SK-N-SH (cell line): Measurements from ENCODE around the gene WHRN.

ENCODE experiments used
- CTCF ChIP-seq: fragments of 200-600 bp; sonication (generic); IDR thresholded peaks from 2 replicates; pipeline ENCODE4 v1.6.1; 2017; ENCODE audit warnings: antibody characterized with exemption, mild to moderate bottlenecking, moderate library complexity
- EP300 ChIP-seq, 2 experiments: IDR thresholded peaks; 2 replicates each; pipeline versions ENCODE4 v1.4.0 to v1.6.1; 2012; ENCODE audit warnings: borderline replicate concordance in 1 of 2, low read depth in 1 of 2, low read length in 1 of 2
- JUND ChIP-seq: IDR thresholded peaks from 2 replicates; pipeline ENCODE4 v1.4.0; 2012
- MXI1 ChIP-seq: IDR thresholded peaks from 2 replicates; pipeline ENCODE4 v1.6.1; 2012; ENCODE audit warnings: mild to moderate bottlenecking, low read depth, low read length, improper control_type of control experiment
- POLR2AphosphoS5 ChIP-seq: IDR thresholded peaks from 2 replicates; pipeline ENCODE4 v1.6.1; 2012; ENCODE audit warnings: low read depth, low read length
- RAD21 ChIP-seq: IDR thresholded peaks from 2 replicates; pipeline ENCODE4 v1.6.1; 2012; ENCODE audit warnings: mild to moderate bottlenecking, low read length
- SIN3A ChIP-seq: IDR thresholded peaks from 2 replicates; pipeline ENCODE4 v1.6.1; 2012; ENCODE audit warnings: low read depth, mild to moderate bottlenecking, low read length, moderate library complexity, borderline replicate concordance
- SMC3 ChIP-seq: IDR thresholded peaks from 2 replicates; pipeline ENCODE4 v1.6.1; 2012; ENCODE audit warnings: low read depth, low read length, improper control_type of control experiment
- TAF1 ChIP-seq: IDR thresholded peaks from 2 replicates; pipeline ENCODE4 v1.6.1; 2012; ENCODE audit warnings: low read depth, mild to moderate bottlenecking, low read length, moderate library complexity, borderline replicate concordance
- TCF12 ChIP-seq: IDR thresholded peaks from 2 replicates; pipeline ENCODE4 v1.4.0; 2012
- TEAD4 ChIP-seq: IDR thresholded peaks from 2 replicates; pipeline ENCODE4 v1.4.0; 2012; ENCODE audit warnings: mild to moderate bottlenecking, borderline replicate concordance; ENCODE audit not compliant: insufficient read depth
- ZBTB33 ChIP-seq: IDR thresholded peaks from 2 replicates; pipeline ENCODE4 v1.4.0; 2012; ENCODE audit warnings: low read depth, borderline replicate concordance
- TF ChIP-seq, protein P1 (sequence below): fragments of 150-350 bp; IDR thresholded peaks from 2 replicates; pipeline ENCODE4 v1.6.1; 2017; ENCODE audit warnings: antibody characterized with exemption, low read length, low read depth, borderline replicate concordance

DNA sequence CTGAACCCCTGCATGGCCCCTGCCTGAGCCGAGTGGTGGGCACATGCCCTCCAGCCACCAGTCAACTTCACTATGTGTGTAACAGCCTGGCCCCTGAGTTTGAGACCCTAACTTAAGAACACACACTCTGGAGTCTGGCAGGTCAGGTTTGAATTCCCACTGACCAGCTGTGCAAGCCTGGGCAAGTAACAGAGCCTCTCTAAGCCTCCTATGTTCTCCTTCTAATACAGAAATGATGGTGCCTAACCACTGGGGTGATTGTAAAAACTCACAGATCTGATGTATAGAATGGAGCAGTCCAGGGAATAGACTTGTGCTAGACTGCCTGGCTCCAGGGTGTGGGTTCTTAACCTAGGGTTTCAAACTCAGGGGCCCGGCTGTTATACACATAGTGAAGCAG lies 100.7 kb downstream of the WHRN start:
- TF ChIP-seq, protein P1, sequence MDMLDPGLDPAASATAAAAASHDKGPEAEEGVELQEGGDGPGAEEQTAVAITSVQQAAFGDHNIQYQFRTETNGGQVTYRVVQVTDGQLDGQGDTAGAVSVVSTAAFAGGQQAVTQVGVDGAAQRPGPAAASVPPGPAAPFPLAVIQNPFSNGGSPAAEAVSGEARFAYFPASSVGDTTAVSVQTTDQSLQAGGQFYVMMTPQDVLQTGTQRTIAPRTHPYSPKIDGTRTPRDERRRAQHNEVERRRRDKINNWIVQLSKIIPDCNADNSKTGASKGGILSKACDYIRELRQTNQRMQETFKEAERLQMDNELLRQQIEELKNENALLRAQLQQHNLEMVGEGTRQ = no peak
- TF ChIP-seq JUND (no peak), RAD21 (no peak), POLR2AphosphoS5 (no peak), CTCF (no peak), ZBTB33 (no peak), MXI1 (no peak), TCF12 (no peak), EP300 (IDR thresholded peaks at IDR 0.05; ENCODE audit: borderline replicate concordance in 1 of 2, low read depth in 1 of 2, low read length in 1 of 2) (no peak), SMC3 (no peak), TEAD4 (no peak), TAF1 (no peak), SIN3A (no peak)
